GM18868 (cell line): ENCODE measurements around the gene RAPGEF2.
"Not testable (repeated sequence)": the region's sequence is repeated elsewhere in the genome, so short reads cannot be mapped to it uniquely, and the experiment has no call there.

ENCODE experiments used
- ATAC-seq: cut with Tn5 transposase; IDR thresholded peaks from one replicate; pipeline ENCODE4 v1.9.1; 2021; ENCODE audit warnings: mild to moderate bottlenecking, moderate library complexity; ENCODE audit not compliant: unreplicated experiment

Gene RAPGEF2

DNA sequence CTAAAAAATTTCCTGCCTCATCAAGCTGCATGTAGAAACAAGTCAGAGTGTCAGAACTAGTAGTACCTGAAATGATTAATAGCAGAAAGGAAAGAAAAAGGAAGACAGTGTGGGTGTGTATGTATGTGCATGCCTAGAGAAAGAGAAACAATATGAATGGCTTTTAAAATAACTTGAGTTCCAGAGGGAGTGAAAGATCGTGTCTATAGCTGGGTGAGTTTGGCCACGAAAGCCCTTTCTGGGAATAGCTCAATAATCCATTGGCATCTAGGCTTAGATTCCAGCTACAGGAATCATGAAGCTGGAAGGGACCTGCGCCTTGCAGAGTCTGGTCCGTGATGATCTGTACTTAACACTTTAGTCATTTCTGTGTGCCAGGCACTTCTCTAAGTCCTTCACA is 195.6 kb downstream of the RAPGEF2 start:
- ATAC-seq = peak; percentile 45

DNA sequence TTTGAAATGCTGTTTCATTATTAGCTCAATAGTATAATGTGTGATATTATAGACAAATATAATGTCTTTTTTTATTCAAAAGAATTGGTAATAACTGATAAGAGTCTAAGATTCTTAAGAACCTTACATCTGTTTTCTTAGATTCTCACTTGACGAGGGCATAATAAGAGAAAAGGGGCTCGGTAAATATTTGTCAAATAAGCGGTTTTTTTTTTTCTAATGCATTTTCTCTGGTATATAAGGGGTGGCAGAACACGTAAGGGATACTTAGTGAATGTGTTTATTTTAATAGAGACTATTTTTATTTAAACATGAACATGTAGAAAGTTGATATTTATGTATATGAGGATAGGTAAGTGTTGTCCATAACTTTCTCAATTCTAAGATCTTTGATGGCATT is 200.6 kb downstream of the RAPGEF2 start:
- ATAC-seq = no peak

DNA sequence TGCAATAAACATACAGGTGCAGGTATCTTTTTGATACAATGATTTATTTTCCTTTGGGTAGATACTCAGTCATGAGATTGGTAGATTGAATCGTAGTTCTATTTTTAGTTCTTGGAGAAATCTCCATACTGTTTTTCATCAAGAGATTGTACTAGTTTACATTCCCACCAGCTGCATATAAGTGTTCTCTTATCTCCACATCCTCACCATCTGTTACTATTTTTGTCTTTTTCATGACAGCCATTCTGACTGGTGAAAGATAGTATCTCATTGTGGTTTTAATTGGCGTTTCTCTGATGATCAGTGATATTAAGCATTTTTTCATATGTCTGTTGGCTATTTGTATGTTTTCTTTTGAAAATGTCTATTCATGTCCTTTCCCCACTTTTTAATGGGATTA is 202.2 kb downstream of the RAPGEF2 start:
- ATAC-seq = no peak

DNA sequence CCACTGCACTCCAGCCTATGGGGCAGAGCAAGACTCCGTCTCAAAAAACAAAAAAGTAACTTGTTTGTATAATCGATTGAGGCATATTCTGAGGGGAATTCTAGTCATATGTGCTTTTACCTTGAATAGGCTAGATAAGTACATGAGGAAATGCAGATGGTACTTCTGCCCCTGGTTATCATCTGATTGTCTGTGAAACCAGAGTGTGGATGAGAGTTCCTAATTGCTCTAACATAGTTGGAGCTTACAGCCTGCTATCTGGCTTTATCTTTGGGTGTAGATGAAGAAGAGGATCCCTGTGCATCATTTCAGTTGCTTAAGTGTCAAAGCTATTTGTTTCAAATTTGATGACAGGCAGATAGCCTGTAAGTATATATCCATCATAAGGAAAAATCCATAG is 205.1 kb downstream of the RAPGEF2 start:
- no peak for ATAC-seq

DNA sequence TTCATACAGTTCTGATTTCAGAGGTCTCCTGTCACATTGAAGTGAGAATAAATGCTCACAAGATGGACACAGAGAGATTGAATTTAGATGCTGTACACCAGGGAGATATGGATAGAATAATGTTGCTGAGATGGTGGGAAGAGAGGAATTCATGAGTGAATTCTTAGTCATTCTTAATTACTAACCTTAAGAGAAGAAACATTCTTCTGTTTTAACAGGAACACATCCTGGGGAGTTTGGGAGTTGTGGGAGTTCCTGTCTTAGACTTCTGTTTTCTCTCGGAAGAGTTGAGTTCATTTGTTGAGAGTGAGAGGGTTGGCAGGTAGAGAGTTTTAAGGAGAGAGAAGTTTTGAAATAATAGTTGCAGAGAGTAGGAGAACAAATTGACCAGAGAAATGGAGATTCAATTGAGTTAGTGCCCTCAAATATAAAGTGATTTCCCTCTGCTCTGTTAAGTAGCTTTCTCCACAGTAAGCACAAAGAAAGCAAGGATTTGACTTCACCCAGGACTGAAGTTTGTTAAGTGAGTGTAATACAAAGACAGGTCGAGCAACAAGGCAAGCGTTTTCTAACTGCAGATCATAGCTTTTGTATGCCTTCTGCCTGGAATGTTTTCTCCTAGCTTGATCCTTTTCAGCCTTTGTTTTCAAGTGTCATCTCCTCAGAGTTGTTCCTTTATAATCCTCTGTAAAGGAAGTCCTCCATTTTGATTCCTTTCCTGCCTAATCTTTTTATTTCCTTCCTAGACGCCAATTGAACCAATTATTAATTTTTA is 205.9 kb downstream of the RAPGEF2 start:
- ATAC-seq = no peak

DNA sequence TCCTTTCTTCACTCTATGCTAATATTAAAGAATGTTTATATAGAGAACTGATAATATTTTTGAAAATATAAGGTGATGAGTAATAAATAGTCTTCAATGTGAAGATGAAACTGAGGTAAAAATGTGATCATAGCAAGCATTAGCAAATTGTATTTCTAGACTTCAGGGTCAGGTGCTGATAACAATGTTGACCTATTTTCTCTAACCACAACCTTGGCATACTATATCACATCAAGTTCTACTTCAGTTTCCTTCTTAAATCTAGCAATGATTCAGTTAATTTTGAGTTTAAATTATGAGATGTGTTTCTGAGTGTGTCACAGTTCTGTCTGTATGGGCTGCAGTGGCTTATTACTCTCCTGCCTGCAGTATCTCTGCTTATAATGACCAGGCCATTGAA is 209.4 kb downstream of the RAPGEF2 start:
- ATAC-seq = no peak

DNA sequence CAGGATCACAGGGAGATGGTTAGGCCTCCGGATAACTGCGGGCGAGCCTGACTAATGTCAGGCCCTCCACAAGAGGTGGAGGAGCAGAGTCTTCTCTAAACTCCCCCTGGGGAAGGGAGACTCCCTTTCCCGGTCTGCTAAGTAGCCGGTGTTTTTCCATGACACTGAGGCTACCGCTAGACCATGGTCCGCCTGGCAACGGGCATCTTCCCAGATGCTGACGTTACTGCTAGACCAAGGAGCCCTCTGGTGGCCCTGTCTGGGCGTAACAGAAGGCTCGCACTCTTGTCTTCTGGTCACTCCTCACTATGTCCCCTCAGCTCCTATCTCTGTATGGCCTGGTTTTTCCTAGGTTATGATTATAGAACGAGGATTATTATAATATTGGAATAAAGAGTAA is 213.0 kb downstream of the RAPGEF2 start:
- not testable (repeated sequence) for ATAC-seq

DNA sequence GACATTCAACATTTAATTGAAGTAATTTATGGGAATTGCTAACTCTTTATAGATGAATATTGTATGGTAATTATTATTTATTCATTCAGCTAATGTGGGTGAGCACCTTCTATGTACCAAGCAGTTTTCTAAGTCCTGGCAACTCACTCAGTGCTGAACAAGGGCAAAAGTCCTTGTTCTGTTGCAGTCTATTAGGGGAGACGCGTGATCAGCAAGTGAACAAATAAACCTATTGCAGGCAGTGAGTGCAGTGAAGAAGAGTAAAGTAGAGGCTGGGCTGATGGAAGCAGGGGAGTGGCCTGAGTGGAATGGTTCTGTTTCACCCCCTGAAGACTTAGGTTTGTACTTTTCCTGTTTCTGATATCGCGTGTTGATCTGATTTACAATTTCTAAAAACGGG is 214.3 kb downstream of the RAPGEF2 start:
- no peak for ATAC-seq

DNA sequence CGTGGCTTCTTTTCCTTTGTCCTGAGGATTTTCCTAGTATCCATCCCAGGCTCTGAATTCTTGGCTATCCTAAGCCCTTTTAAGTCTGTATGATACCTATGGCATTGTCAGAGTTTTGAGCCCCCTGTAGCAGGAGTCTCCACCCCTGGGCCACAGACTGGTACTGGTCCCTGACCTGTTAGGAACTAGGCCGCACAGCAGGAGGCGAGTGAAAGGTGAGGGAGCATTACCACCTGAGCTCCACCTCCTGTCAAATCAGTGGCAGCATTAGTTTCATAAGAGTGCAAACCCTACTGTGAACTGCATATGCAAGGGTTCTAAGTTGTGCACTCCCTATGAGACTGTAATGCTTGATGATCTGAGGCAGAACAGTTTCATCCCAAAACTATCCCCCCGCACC is 216.1 kb downstream of the RAPGEF2 start:
- ATAC-seq = no peak

DNA sequence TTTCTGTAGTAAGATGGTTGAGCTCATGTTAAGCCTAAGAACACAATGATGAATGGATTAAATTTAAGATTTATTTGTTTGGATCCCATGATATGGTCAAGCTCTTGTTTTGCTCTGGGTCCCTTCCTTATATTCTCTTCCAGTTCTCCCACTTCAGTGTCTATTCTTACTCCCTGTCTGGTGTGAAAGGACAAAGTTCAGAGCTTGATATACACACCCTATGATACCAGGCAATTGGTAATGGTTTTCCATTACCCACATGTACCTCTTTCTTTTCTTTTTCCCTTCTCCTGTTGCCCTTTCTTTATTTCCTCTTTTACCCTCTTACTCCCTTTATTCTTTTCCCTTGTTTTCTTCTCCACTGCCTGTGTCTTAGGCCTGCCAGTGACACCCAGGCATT is 223.6 kb downstream of the RAPGEF2 start:
- ATAC-seq = no peak

DNA sequence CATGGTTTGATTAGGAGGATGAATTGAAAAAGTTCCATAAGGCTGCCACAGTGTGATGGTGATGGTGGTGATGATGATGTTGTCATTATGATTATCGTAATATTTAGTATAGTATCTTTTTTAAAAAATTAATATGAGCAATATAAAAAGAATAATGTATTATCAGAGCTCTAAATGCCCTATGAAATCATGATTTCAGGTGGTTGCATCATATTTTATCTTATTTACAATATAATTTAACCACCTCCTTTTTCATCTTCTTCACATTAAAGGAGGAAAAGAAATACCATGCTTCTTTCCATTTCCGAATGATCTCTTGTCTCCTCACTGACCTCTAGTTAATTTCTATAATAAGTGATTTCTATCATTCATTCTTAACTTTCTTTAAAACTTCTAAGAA is 225.9 kb downstream of the RAPGEF2 start:
- ATAC-seq = no peak

DNA sequence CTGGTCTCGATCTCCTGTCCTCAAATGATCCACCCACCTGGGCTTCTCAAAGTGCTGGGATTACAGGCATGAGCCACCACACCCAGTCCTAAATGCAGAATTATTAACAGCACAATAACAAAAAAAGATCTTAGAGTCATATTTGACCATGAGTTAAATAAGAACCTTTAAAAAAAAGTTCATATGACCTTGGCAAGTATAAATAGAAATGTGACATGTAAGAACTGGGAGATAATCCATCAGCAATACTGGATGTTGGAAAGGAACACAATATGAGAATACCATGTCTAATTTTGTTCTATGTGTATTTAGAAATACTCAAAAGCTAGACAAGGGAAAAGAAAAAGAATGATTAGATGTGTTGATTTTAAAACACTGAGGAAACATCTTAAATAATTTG is 231.6 kb downstream of the RAPGEF2 start:
- no peak for ATAC-seq

DNA sequence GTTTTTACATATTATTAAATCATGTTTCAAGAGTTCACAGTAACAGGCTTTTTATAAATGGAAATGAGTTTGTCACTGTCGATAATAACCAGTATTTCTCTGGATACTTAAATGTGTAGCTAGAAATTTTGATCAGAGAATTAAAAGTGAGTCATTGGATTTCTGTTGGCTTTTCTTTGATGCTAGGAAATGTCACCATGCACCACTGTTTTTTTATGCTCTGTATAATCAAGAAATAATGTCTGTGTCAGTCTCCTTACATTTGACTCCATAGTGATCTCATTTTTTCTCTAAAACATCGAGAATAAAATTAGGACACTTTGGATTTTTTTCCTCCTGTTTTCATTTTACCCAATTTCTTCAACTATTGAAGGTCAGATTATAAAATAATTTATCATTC is 234.2 kb downstream of the RAPGEF2 start:
- ATAC-seq = no peak

DNA sequence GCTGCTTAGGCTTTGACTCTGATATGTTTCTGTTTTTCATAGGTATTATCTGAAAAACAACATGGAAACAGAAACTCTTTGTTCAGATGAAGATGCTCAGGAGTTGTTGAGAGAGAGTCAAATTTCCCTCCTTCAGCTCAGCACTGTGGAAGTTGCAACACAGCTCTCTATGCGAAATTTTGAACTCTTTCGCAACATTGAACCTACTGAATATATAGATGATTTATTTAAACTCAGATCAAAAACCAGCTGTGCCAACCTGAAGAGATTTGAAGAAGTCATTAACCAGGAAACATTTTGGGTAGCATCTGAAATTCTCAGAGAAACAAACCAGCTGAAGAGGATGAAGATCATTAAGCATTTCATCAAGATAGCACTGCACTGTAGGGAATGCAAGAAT is 238.6 kb downstream of the RAPGEF2 start:
- ATAC-seq = no peak

DNA sequence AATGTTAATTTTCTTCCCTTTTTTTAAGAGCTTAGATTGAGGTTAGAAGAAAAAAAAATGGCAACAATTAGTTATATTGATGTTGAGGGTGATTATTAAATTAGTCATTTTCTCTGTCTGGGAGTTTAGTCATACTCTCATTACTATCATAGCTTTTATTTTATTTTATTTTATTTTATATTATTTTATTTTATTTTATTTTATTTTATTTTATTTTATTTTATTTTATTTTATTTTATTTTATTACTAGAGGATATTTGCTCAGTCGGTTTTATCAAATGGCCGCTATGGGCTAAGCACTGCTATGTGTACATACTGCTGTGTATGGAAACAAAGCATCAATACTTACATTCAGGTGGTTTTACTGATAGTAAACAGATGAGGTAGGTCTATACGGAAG is 239.5 kb downstream of the RAPGEF2 start:
- ATAC-seq = no peak

DNA sequence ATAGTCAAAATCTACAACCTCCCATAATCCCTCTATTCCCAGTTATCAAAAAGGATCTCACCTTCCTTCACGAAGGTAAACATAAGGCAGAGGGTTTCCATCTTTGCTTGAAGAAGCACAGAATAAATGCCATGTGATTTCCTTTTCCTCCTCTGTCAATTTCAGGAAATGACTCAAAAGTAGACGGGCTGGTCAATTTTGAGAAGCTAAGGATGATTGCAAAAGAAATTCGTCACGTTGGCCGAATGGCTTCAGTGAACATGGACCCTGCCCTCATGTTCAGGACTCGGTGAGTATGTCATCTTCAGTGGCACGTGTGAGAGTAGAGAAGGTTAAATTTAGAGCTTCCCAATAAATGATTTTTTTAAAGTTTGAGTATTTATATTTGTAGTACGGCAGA is 240.2 kb downstream of the RAPGEF2 start:
- ATAC-seq = no peak

DNA sequence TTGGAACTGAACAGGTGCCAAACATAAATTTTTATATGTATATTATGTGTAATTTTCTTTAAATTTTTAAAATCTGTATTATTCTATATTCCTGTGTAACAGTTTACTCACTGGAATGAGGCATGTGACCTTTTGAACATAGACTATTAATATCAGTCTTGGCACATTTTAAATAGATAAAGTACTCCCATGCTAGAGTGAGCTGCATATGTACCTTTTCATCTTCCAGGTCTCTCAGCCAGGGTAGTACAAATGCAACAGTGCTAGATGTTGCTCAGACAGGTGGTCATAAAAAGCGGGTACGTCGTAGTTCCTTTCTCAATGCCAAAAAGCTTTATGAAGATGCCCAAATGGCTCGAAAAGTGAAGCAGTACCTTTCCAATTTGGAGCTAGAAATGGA is 242.0 kb downstream of the RAPGEF2 start:
- ATAC-seq = no peak

DNA sequence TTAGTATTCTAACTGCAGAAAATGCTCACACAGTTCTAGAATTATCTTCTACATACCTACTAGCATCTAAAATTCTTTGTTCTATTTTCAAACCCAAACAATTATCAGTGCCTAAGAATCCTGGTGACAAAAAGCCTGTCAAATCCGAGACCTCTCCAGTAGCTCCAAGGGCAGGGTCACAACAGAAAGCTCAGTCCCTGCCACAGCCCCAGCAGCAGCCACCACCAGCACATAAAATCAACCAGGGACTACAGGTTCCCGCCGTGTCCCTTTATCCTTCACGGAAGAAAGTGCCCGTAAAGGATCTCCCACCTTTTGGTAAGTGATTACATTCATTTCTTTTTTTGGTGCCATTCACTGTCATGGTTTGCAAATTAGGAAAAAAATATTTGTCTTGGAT is 243.8 kb downstream of the RAPGEF2 start:
- no peak for ATAC-seq

DNA sequence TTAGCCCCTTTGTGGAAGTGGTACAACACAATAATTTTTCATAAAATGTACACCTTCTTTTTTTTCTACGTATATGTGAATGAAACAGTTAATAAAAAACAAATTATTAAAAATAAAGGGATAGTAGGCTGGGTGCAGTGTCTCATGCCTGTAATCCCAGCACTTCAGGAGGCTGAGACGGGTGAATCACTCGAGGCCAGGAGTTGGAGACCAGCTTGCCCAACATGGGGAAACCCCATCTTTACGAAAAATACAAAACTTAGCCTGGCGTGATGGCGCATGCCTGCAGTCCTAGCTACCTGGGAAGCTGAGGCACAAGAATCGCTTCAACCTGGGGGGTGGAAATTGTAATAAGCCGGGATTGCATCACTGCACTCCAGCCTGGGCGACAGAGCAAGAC is 244.9 kb downstream of the RAPGEF2 start:
- ATAC-seq = no peak

DNA sequence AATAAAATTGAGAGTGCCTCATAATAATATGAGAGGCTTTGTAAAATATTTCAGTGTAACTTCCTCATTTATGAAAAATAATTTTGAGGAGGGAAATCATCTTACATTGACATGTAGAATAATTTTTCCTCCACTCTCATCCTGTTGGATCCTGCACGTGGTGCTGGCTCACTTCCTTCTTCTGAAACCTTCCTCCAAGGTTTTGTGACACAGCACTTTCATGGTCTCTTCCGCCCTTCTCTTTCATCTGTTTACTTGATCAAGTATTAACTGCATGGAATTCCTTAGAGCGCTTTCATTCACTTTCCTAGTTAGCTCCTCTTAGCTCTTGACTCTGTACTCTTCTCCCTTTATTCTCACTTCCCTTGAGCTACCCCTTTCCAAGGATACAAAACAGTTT is 246.5 kb downstream of the RAPGEF2 start:
- no peak for ATAC-seq

DNA sequence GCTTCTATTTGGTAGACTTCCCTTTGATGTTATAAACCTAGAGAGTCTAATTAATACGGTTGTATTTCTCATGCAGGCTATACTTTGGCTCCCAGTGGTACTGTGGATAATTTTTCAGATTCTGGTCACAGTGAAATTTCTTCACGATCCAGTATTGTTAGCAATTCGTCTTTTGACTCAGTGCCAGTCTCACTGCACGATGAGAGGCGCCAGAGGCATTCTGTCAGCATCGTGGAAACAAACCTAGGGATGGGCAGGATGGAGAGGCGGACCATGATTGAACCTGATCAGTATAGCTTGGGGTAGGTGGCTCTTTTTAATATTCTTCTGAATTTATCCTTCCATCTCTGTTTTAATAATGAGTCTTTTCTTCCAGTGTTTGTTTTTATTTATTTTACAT is 249.7 kb downstream of the RAPGEF2 start:
- no peak for ATAC-seq

DNA sequence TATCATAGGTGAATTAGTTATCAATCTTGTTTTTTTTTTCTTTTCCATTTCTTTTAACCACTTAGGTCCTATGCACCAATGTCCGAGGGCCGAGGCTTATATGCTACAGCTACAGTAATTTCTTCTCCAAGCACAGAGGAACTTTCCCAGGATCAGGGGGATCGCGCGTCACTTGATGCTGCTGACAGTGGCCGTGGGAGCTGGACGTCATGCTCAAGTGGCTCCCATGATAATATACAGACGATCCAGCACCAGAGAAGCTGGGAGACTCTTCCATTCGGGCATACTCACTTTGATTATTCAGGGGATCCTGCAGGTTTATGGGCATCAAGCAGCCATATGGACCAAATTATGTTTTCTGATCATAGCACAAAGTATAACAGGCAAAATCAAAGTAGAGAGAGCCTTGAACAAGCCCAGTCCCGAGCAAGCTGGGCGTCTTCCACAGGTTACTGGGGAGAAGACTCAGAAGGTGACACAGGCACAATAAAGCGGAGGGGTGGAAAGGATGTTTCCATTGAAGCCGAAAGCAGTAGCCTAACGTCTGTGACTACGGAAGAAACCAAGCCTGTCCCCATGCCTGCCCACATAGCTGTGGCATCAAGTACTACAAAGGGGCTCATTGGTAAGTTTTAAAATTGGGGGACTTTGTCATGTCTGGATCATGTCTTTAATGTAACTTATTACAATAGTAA is 250.7 kb downstream of the RAPGEF2 start:
- ATAC-seq = no peak

DNA sequence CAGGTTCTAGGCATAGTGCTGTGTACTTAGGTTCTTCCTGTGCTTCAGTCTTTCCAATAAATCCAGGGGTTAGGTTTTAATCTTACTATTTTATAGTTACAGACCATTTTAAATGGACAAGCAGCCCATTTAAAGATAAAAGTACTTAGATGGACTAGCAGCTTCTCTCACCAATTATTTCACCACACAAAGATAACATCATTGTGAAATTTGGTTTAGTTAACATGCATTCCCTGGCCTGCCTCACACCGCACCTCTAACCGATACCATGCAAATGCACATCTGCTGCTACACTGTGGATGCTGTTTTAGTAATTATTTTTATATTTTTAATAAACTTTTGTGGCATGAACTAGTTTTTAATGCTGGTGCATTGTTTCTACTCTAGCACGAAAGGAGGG is 252.6 kb downstream of the RAPGEF2 start:
- no peak for ATAC-seq
